ENCODE measurements around the gene NT5DC1.
A peak's percentile ranks its signal among the peaks of the same experiment; 100 is the strongest.

NT5DC1 gene

GRCh38 chr6:116200619-116201249, 100.1 kb downstream of the NT5DC1 start:
- no peak for DNase-seq

GRCh38 chr6:116201538-116201937, 100.9 kb downstream of the NT5DC1 start:
- DNase-seq = no peak

GRCh38 chr6:116205281-116205680, 104.6 kb downstream of the NT5DC1 start:
- DNase-seq = no peak

DNA sequence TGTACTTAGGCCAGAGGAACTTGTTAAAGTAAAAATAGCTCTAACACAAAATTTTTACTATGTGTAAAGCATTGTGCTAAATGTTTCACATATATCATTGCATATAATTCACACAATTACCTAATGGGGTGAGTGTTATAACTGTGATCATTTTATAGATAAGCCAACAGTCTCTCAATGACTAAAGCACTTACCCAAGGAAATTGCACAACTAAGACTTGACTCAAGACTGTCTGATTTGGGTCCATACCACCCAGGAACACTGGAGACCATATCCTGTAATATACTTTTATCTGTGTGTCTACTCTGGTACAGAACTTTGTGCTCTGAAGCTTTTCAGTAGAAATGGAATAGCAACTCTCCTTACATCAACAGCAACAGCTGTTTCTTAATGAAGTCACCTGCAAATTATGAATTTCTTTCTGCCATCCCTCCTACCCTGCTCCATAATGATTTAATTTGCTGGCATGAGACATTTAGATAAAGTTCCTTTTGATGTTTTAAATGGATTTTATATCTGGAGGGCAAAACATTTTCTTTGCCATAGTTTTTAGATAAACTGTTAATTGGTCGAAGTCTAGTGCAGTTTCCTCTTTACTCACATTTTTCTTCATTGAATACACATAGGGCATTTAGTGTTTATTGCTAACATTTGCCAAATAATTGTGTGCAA, 105.7 kb downstream of the NT5DC1 start:
- no peak for DNase-seq

- no peak for DNase-seq
These were observed 107.6 kb downstream of the NT5DC1 start for GRCh38 chr6:116208056-116208785.

- no peak for DNase-seq
These were observed 109.7 kb downstream of the NT5DC1 start for GRCh38 chr6:116210316-116210715.

GRCh38 chr6:116210750-116211425, 110.2 kb downstream of the NT5DC1 start:
- DNase-seq = no peak

DNA sequence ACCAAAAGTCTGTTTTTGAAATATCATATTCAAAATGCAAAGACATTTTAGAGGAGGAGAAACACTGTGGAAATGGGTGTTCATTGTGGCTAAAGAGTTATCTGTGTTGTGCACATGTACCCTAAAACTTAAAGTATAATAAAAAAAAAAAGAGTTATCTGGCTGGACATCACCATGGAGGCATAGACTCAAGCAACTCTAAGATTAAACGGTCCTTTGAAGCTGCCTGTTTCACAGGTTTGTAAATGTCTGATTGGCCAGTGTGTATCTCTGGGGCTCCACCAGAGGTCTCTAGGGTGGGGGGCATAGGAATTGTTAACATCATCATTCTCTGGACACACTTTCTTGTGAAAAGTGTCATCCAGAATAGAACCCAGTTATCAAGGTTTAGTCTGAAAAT, 114.0 kb downstream of the NT5DC1 start:
- no peak for DNase-seq

GRCh38 chr6:116215414-116215813, 114.8 kb downstream of the NT5DC1 start:
- no peak for DNase-seq

DNA sequence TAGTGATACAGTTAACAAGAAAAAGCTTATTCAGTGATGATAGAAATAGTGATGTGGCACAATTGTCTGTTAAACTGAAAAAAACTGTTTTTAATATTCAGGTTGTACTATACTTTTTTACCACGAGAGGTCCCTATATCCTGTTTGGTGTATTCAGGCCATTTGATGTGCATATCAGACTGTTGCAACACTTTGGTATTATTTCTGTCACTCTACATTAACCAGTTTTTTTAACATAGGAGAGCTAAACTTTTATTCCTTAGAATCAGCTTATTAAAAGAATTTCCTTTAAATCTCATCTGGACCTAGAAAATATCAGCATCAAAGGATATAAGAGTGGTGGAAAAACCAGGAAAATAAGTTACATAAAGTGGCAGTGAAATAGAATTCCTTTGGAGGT, 116.4 kb downstream of the NT5DC1 start:
- DNase-seq = no peak

DNA sequence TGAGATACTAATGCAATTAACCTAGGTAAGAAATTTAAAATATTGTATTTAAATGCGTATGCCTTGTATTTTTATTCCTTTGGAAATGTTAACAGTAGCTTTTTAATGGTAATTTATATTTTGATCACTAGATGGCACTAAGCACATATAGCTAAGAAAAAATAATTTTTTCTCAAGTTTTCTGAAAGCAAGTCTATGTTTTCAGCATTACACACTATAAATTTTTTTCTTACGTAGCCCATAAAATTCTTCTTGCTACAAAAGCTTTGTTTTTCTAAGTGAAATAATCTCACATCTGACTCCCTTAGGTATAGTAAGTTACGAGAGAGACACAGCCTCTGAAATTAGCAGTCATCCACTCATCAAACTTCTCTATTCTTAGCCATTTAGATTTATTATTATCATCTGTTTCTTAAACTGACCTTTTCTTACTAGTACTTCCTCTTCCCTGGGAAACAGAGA, 117.5 kb downstream of the NT5DC1 start:
- DNase-seq = no peak

GRCh38 chr6:116218866-116219265, 118.2 kb downstream of the NT5DC1 start:
- DNase-seq = no peak

DNA sequence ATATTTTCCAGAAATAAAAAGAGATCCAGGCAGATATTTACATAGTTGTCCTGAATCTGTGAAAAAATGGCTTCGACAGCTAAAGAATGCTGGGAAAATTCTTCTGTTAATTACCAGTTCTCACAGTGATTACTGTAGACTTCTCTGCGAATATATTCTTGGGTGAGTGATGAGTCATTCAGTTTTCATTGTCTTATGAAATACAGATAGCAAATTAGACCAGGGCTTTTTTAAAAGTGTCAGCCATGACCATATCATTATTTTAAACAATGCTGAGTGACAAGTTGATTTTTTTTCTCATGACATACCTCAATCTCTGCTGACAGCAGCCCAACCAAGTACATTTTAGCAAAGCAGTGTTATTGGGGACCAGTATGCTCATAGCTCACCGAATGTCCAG, 120.4 kb downstream of the NT5DC1 start:
- DNase-seq = no peak

GRCh38 chr6:116221911-116222310, 121.3 kb downstream of the NT5DC1 start:
- DNase-seq = no peak

DNA sequence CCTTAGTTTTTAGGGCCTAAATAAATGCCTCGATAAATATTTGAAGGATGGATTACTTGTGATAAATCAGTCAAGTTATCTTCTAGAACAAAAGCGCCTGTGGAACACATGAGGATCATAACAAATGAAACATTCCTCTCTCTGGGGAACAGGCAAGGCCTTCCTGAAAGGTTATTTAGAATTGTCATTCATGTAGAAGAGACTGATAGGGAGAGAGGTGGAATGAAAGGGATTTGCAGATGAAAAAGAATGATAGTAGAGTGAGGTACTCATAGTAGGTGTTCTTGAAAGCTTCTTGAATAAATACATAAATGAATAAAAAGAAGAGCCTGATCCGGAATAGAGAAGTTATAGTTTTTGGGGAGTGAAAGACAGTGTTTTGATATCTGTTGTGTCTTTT, 122.7 kb downstream of the NT5DC1 start:
- no peak for DNase-seq

DNA sequence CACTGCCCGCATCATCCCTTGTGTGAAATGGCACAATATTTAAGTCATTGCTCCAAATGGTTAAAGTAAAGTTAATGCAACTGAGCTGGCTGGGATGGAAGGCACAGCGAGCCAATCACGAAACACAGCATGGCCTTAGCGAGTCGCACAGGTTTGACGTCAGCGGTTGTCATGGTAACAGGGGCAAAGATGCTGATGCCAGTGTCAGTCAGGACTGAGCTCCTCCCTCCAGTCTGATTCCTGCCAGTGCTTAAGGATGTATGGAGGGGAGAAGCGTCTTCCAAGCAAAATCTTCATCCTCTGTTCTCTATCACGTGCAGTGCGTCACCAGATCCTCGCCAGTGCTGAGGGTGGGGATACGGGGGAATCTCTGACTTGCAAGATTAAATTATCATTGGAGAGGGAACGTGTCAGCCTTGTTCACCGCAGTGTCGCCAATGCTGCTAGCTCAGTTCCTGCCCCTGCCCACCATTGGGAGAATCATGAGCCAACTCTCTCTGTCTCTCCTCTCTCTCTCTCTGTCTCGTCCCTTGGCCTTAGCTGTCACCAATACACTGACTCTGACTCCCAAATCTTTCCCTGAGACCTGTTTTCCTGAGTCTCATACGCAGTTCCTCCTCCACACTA, 128.7 kb downstream of the NT5DC1 start:
- peak in 1 of 2 donors; percentile 10 for DNase-seq

GRCh38 chr6:116234689-116235088, 134.0 kb downstream of the NT5DC1 start:
- DNase-seq = no peak

DNA sequence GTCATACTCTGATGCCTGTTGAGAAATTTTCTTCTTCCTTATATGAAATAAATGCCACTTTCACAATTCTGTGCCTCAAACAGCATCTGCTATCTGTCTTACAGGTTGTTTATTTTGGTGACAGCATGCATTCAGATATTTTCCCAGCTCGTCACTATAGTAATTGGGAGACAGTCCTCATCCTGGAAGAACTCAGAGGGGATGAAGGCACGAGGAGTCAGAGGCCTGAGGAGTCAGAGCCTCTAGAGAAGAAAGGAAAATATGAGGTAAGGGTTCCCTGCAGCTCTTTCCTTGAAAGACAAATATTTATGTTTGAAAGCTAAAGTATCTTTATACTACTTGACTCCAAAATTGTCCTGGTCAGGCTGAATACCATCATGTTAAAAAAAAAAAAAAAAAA, 137.4 kb downstream of the NT5DC1 start:
- DNase-seq = no peak

- no peak for DNase-seq
These were observed 138.6 kb downstream of the NT5DC1 start for GRCh38 chr6:116239256-116239655.

DNA sequence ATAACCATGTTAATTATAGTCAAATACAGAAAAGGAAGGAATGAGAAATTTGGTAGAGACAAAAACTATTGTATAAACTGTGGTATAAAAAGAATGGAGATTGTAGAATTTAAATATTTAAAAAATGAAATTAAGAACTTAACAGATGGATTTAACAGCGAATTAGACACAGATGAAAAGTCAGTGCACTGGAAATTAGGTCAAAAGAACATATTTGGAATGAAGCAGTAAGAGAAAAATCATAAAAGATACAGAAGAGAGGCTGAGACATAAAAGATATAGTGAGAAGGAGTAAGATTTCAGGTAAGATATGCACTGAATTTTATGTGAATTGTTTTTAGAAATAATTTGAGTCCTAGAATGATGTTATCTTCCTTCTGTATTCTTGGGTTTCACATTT, 139.2 kb downstream of the NT5DC1 start:
- DNase-seq = no peak

GRCh38 chr6:116244284-116244683, 143.6 kb downstream of the NT5DC1 start:
- DNase-seq = no peak

DNA sequence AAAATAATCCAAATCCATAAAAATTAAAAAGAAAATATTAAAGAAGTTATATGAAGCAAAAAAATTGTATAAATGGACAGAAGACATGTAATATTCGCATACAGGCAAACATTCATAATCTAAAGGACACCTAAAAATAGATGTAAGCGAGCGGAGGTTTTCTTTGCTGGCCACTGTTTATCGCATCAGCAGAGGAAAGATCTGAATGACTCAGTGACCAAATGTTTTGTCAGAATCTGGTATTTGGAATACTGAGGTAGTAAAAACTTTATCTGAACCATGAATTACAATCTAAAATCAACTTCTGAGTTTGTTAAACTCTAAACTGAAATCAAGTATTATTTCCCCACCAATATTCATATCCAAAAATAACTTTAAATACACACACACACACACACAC, 145.4 kb downstream of the NT5DC1 start:
- DNase-seq = no peak

- DNase-seq = no peak
These were observed 146.6 kb downstream of the NT5DC1 start for GRCh38 chr6:116247285-116247684.
